Measurements from ENCODE around the gene HCFC1. TPM values are rescaled to one million over a fixed set of nuclear protein-coding genes. Genes with fewer than 3 reads are reported as not detected.

HCFC1 gene
- total RNA-seq, 1 experiment from 2014 or later, result 95.6 TPM

- Histone ChIP-seq H3K9me3 (no peaks in the 10 kb centered on the region), H3K36me3 (ENCODE audit: control insufficient read depth, insufficient read depth, low read length) (no peaks in the 10 kb centered on the region), H3K4me3 (ENCODE audit: low read depth, low read length) (no peak overlapping the region), H3K4me1 (no peaks in the 10 kb centered on the region), H3K27me3 (replicated peaks; ENCODE audit: control insufficient read depth, insufficient read depth, low read length) (no peaks in the 10 kb centered on the region)
- POLR2A ChIA-PET, result no interaction called here
- no peaks in the 10 kb centered on the region for H3K9me3 Mint-ChIP-seq (ENCODE audit: unreplicated experiment)
- intact Hi-C loops (cut with micrococcal nuclease; ENCODE audit: unreplicated experiment), result no loop called here
- no peak for TF ChIP-seq CTCF (IDR thresholded peaks at IDR 0.05; ENCODE audit: insufficient read depth in 1 of 2, low read depth in 1 of 2, low read length in 1 of 2, severe bottlenecking in 1 of 2, unreplicated experiment in 1 of 2)
- DNase-seq, result no peak
- no TSS peak for BruUV-seq (replicated peaks)
- H3K4me3 Mint-ChIP-seq (ENCODE audit: unreplicated experiment), result no peak overlapping the region
- H3K27me3 Mint-ChIP-seq (ENCODE audit: insufficient read depth, unreplicated experiment), result no peaks in the 10 kb centered on the region
- H3K4me1 Mint-ChIP-seq (ENCODE audit: low read depth, unreplicated experiment), result no peaks in the 10 kb centered on the region
- no peak overlapping the region for H3K27ac Mint-ChIP-seq (ENCODE audit: unreplicated experiment)
- CTCF ChIA-PET, result no interaction called here
- H3K36me3 Mint-ChIP-seq (ENCODE audit: insufficient read depth, unreplicated experiment), result peaks cover 37% of the 10 kb centered on the region
Observed at GRCh38 chrX:154014429-154015380, 43.1 kb upstream of the HCFC1 start.

- peaks cover 38% of the 10 kb centered on the region for H3K36me3 Mint-ChIP-seq (ENCODE audit: insufficient read depth, unreplicated experiment)
- no peaks in the 10 kb centered on the region for H3K9me3 Mint-ChIP-seq (ENCODE audit: unreplicated experiment)
- no peaks in the 10 kb centered on the region for H3K27me3 Mint-ChIP-seq (ENCODE audit: insufficient read depth, unreplicated experiment)
- no peaks in the 10 kb centered on the region for H3K4me1 Mint-ChIP-seq (ENCODE audit: low read depth, unreplicated experiment)
- no TSS peak for BruUV-seq (replicated peaks)
- intact Hi-C loops (cut with micrococcal nuclease; ENCODE audit: unreplicated experiment), result no loop called here
- no peaks in the 10 kb centered on the region for H3K9me3 ChIP-seq
- H3K4me3 Mint-ChIP-seq (ENCODE audit: unreplicated experiment), result no peak overlapping the region
- no peaks in the 10 kb centered on the region for H3K27me3 ChIP-seq (replicated peaks; ENCODE audit: control insufficient read depth, insufficient read depth, low read length)
- TF ChIP-seq CTCF (IDR thresholded peaks at IDR 0.05; ENCODE audit: insufficient read depth in 1 of 2, low read depth in 1 of 2, low read length in 1 of 2, severe bottlenecking in 1 of 2, unreplicated experiment in 1 of 2), result peak; percentile 77 to 79
- H3K4me3 ChIP-seq (ENCODE audit: low read depth, low read length), result no peak overlapping the region
- H3K27ac Mint-ChIP-seq (ENCODE audit: unreplicated experiment), result no peak overlapping the region
- CTCF ChIA-PET, result interaction anchor here (0.6 to 1.6 kb wide), 4 partner anchors 13 to 60 kb away, joined by 3 read pairs; no protein-coding TSS in a partner anchor
- no peaks in the 10 kb centered on the region for H3K36me3 ChIP-seq (ENCODE audit: control insufficient read depth, insufficient read depth, low read length)
- no peaks in the 10 kb centered on the region for H3K4me1 ChIP-seq
- POLR2A ChIA-PET, result no interaction called here
- DNase-seq, result peak in 1 of 2 experiments; percentile 49
Observed at GRCh38 chrX:154013614-154014360, 42.2 kb upstream of the HCFC1 start.

GRCh38 chrX:154013001-154013421 is 41.4 kb upstream of the HCFC1 start:
- Mint-ChIP-seq H3K36me3 (ENCODE audit: insufficient read depth, unreplicated experiment) (peaks cover 37% of the 10 kb centered on the region), H3K27ac (ENCODE audit: unreplicated experiment) (no peak overlapping the region), H3K4me3 (ENCODE audit: unreplicated experiment) (no peak overlapping the region), H3K27me3 (ENCODE audit: insufficient read depth, unreplicated experiment) (no peaks in the 10 kb centered on the region), H3K4me1 (ENCODE audit: low read depth, unreplicated experiment) (no peaks in the 10 kb centered on the region), H3K9me3 (ENCODE audit: unreplicated experiment) (no peaks in the 10 kb centered on the region)
- intact Hi-C loops (cut with micrococcal nuclease; ENCODE audit: unreplicated experiment), result no loop called here
- no peak for TF ChIP-seq CTCF (IDR thresholded peaks at IDR 0.05; ENCODE audit: insufficient read depth in 1 of 2, low read depth in 1 of 2, low read length in 1 of 2, severe bottlenecking in 1 of 2, unreplicated experiment in 1 of 2)
- no peaks in the 10 kb centered on the region for H3K4me1 ChIP-seq
- POLR2A ChIA-PET, result no interaction called here
- no peaks in the 10 kb centered on the region for H3K27me3 ChIP-seq (replicated peaks; ENCODE audit: control insufficient read depth, insufficient read depth, low read length)
- no peaks in the 10 kb centered on the region for H3K9me3 ChIP-seq
- CTCF ChIA-PET, result interaction anchor here (0.7 to 1.6 kb wide), 3 partner anchors 27 to 49 kb away, joined by 3 to 4 read pairs (median 3); no protein-coding TSS in a partner anchor
- BruUV-seq (replicated peaks), result no TSS peak
- no peaks in the 10 kb centered on the region for H3K36me3 ChIP-seq (ENCODE audit: control insufficient read depth, insufficient read depth, low read length)
- DNase-seq, result no peak
- H3K4me3 ChIP-seq (ENCODE audit: low read depth, low read length), result no peak overlapping the region
